GM18526 (cell line): Measurements from ENCODE around the gene CMTM2.

Experiments used
- POLR2A ChIP-seq: IDR thresholded peaks from 3 replicates; pipeline ENCODE4 v1.6.1; 2011; ENCODE audit not compliant: insufficient read length; ENCODE audit errors: extremely low read depth

The CMTM2 gene

GRCh38 chr16:66610111-66610820 lies 31.0 kb downstream of the CMTM2 start:
- no peak for TF ChIP-seq POLR2A

DNA sequence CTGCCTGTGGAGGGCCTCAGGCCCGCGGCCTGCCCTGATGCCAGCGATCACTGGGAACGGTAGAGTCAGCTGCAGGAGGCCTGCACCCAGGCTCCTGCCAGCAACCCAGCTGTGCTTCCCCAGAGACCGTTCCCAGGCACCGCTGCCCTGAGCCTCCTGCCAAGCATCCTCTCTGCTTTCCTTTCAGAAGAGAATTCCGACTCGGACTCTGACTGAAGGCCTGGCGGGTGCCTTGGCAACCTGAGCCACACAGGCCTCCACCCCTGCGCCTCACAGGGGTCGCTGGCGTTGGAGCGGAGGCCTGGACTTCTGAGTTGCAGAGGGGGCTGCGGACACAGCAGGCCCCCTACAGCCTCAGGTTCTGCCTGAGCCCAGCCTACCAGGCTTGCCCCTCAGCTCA lies 33.2 kb downstream of the CMTM2 start:
- TF ChIP-seq POLR2A: no peak

- no peak for TF ChIP-seq POLR2A
These were observed 35.0 kb downstream of the CMTM2 start for GRCh38 chr16:66614161-66614802.

- TF ChIP-seq POLR2A: no peak
These were observed 36.9 kb downstream of the CMTM2 start for GRCh38 chr16:66616169-66616568.

- no peak for TF ChIP-seq POLR2A
These were observed 37.3 kb downstream of the CMTM2 start for GRCh38 chr16:66616592-66616991.

DNA sequence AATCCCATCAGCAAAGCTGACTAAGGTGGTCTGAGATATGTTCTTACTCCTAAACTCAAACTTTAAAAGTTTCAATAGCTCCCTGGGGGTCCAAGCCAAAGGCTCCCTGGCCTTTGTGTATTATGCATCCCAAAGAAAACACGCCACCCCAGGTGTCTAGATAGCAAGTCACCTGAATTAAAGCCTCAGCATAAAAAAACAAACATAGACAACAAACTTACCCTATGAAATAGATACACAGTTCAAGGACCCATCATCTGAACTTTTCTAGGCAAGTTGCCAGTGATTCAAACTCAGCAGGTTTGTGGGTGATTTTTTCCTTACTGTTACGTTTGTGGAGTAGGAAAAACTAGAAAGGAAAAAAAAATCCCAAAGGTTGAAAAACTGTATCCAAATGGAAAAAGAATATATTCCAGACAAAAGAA lies 37.8 kb downstream of the CMTM2 start:
- TF ChIP-seq POLR2A: no peak

GRCh38 chr16:66617728-66618127 lies 38.5 kb downstream of the CMTM2 start:
- TF ChIP-seq POLR2A: no peak

- no peak for TF ChIP-seq POLR2A
These were observed 39.5 kb downstream of the CMTM2 start for GRCh38 chr16:66618588-66619375.

GRCh38 chr16:66619534-66620428 lies 40.5 kb downstream of the CMTM2 start:
- no peak for TF ChIP-seq POLR2A

DNA sequence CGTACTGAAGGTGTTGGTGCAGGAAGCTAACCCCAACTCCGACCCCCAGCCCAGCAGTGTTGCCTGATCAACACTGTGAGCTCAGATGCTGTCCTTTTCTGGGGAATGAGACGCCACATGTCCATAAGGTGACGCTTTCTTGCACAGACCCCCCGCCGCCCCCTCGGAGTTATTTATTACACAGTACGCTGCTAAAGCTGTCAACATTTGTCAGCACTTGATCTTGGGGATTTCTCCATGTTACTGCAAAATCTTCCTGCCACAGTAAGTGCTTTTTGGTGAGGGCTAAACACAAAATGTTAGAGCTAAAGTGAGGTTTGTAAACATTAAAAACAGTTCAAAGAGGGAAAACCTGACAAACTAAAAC lies 41.1 kb downstream of the CMTM2 start:
- no peak for TF ChIP-seq POLR2A

DNA sequence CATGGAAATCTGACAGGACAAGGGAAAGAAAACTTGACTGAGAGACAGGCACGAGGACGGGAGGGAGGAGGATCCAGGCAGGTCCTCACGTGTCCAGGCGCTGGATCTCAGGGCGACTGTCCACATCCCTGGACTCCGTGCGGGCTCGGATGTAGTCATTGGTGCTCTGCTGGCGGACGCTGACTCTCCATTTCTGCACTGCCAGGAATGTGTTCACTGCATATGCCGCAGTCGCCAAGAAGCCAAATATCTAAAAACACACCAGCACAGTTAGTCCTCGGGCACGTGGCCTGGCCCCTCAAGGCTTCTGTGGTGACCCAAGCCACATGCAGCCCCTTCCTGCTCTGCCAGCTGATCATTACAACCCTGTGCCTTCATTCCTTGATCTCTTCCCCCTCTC lies 42.7 kb downstream of the CMTM2 start:
- TF ChIP-seq POLR2A: no peak

DNA sequence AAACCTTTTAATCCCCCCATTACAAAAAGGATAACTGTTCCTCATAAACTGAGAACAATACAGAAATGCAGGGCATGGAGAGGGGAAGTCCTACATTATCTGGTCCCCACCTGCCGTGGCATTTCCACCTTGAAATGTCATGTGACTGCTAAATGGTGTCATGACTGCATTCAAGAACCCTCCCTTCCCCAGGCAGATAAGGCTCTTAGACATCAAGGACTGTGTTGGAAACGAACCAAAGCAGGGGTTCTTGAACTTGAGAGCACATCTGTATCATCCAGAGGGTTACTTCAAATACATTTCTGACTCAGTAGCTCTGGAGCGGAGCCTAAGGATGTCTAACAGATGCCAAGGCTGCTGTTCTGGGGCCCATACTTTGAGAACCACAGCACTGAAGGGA lies 43.6 kb downstream of the CMTM2 start:
- TF ChIP-seq POLR2A: no peak

- no peak for TF ChIP-seq POLR2A
These were observed 44.5 kb downstream of the CMTM2 start for GRCh38 chr16:66623755-66624154.

DNA sequence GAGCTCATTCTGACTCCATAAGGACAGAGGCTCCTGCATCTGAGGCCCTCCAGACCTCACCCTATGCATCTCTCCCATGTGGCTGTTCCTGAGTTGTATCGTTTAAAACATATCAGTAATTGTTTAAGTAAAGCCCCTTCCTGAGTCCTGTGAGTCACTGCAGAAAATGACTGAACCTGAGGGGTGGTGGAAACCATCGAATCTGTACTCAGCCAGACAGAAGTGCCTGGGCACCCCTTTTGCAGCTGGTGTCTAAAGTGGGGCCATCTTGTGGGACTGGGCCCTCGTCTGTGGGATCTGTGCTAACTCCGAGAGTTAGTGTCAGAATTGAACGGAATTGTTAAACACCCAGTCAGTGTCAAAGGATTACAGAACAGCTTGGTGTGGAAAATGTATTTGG lies 50.6 kb downstream of the CMTM2 start:
- TF ChIP-seq POLR2A: no peak

GRCh38 chr16:66634527-66635196 lies 55.4 kb downstream of the CMTM2 start:
- TF ChIP-seq POLR2A: no peak
